Caco-2 (cell line): ENCODE data around the gene NOL9. TPM values are rescaled to one million over a fixed set of nuclear protein-coding genes. Genes with fewer than 3 reads are reported as not detected.
A peak's percentile ranks its signal among the peaks of the same experiment; 100 is the strongest.

Experiments
- BruUV-seq: library from RNA; stranded (reverse); fragments of 400-500 nt; replicated peaks from 2 replicates; lab custom pipeline; 2021; lab: Mats Ljungman, UMichigan
- CTCF ChIA-PET: fragments of 300-600 bp; sonication (Branson Sonifier 250); formaldehyde crosslinking; loops from one replicate; lab custom pipeline; 2022; ENCODE audit warnings: antibody characterized with exemption; lab: Charles Lee
- POLR2A ChIA-PET: fragments of 300-600 bp; sonication (Branson Sonifier 250); formaldehyde crosslinking; loops from one replicate; lab custom pipeline; 2022; ENCODE audit warnings: antibody characterized with exemption; lab: Charles Lee
- DNase-seq, 2 experiments: peaks; one replicate each; pipeline versions ENCODE4 v3.0.0 to v3.0.0-alpha.2; 2020 to 2022
- H3K27me3 ChIP-seq: replicated peaks from 2 replicates; pipeline ENCODE4 v1.6.0; 2011; ENCODE audit warnings: low read length; ENCODE audit not compliant: control insufficient read depth, insufficient read depth
- H3K36me3 ChIP-seq: 2 replicates; pipeline ENCODE4 v1.5.1; 2011; ENCODE audit warnings: low read length; ENCODE audit not compliant: control insufficient read depth, insufficient read depth
- H3K4me1 ChIP-seq: fragments of 250-450 bp; sonication (Bioruptor Pico); 2 replicates; pipeline ENCODE4 v1.5.1; 2020; ENCODE audit warnings: mild to moderate bottlenecking
- H3K4me3 ChIP-seq: 2 replicates; pipeline ENCODE4 v1.5.1; 2011; ENCODE audit warnings: low read depth, mild to moderate bottlenecking, control low read depth, low read length
- H3K9me3 ChIP-seq: fragments of 250-450 bp; sonication (Bioruptor Pico); 2 replicates; pipeline ENCODE4 v1.5.1; 2020; ENCODE audit warnings: mild to moderate bottlenecking, moderate library complexity
- H3K27ac Mint-ChIP-seq: one replicate; pipeline ENCODE4 v1.8.0; 2022; ENCODE audit warnings: mixed read lengths; ENCODE audit not compliant: unreplicated experiment
- H3K27me3 Mint-ChIP-seq: one replicate; pipeline ENCODE4 v1.8.0; 2022; ENCODE audit warnings: mixed read lengths; ENCODE audit not compliant: insufficient read depth, unreplicated experiment
- H3K36me3 Mint-ChIP-seq: one replicate; pipeline ENCODE4 v1.8.0; 2022; ENCODE audit warnings: mild to moderate bottlenecking, mixed read lengths; ENCODE audit not compliant: insufficient read depth, unreplicated experiment
- H3K4me1 Mint-ChIP-seq: one replicate; pipeline ENCODE4 v1.8.0; 2022; ENCODE audit warnings: low read depth, mixed read lengths; ENCODE audit not compliant: unreplicated experiment
- H3K4me3 Mint-ChIP-seq: one replicate; pipeline ENCODE4 v1.8.0; 2022; ENCODE audit warnings: mild to moderate bottlenecking, moderate library complexity, mixed read lengths; ENCODE audit not compliant: unreplicated experiment
- H3K9me3 Mint-ChIP-seq: one replicate; pipeline ENCODE4 v1.8.0; 2022; ENCODE audit warnings: mixed read lengths; ENCODE audit not compliant: unreplicated experiment
- CTCF ChIP-seq, 2 experiments: fragments of 200-600 bp in 1 of 2; IDR thresholded peaks; 1 replicate in 1 of 2; 2 replicates in 1 of 2; pipeline versions ENCODE4 v1.5.1 to v1.8.0; 2011 to 2022; ENCODE audit warnings: antibody characterized with exemption in 1 of 2, control low read depth in 1 of 2, inconsistent platforms in 1 of 2, low read depth in 1 of 2, low read length in 1 of 2, mild to moderate bottlenecking in 1 of 2, moderate library complexity in 1 of 2; ENCODE audit not compliant: insufficient read depth in 1 of 2, severe bottlenecking in 1 of 2, unreplicated experiment in 1 of 2
- intact Hi-C: fragments of 100-400 bp; cut with micrococcal nuclease; formaldehyde crosslinking; loops from one replicate; pipeline ENCODE4 v1.10.0; 2022; ENCODE audit not compliant: unreplicated experiment
- total RNA-seq: library from RNA; stranded (reverse); gene quantifications from 2 replicates; pipeline ENCODE4 v1.2.3, GENCODE V29; 2022

The NOL9 gene
- total RNA-seq, 1 experiment from 2014 or later = 33.6 TPM

GRCh38 chr1:6490181-6491080 lies 63.9 kb downstream of the NOL9 start:
- Histone ChIP-seq H3K36me3 (no peaks in the 10 kb centered on the region), H3K9me3 (no peaks in the 10 kb centered on the region), H3K4me3 (peak overlapping the region; percentile 53), H3K27me3 (no peaks in the 10 kb centered on the region), H3K4me1 (peaks cover 10% of the 10 kb centered on the region; the same call in 1 of the 2 replicates)
- no TSS peak for BruUV-seq
- POLR2A ChIA-PET = no interaction called here
- intact Hi-C loops = loop anchor here (1.0 to 10.0 kb wide), 3 partner anchors 45 to 243 kb away; partner anchors contain the start of gene KLHL21
- H3K9me3 Mint-ChIP-seq = no peaks in the 10 kb centered on the region
- CTCF ChIA-PET = interaction anchor here (0.5 to 3.2 kb wide), 5 partner anchors 15 to 245 kb away, joined by 3 to 16 read pairs (median 3); partner anchors contain the start of gene HES2
- peak overlapping the region; percentile 84 for H3K27ac Mint-ChIP-seq
- no peaks in the 10 kb centered on the region for H3K36me3 Mint-ChIP-seq
- H3K4me3 Mint-ChIP-seq = peak overlapping the region; percentile 88
- peaks cover 9% of the 10 kb centered on the region for H3K4me1 Mint-ChIP-seq
- peak in 1 of 2 experiments; percentile 21 for TF ChIP-seq CTCF (IDR thresholded peaks at IDR 0.05; ENCODE audit: insufficient read depth in 1 of 2, low read depth in 1 of 2, low read length in 1 of 2, severe bottlenecking in 1 of 2, unreplicated experiment in 1 of 2)
- DNase-seq = peak; percentile 83 to 85
- H3K27me3 Mint-ChIP-seq = no peaks in the 10 kb centered on the region

DNA sequence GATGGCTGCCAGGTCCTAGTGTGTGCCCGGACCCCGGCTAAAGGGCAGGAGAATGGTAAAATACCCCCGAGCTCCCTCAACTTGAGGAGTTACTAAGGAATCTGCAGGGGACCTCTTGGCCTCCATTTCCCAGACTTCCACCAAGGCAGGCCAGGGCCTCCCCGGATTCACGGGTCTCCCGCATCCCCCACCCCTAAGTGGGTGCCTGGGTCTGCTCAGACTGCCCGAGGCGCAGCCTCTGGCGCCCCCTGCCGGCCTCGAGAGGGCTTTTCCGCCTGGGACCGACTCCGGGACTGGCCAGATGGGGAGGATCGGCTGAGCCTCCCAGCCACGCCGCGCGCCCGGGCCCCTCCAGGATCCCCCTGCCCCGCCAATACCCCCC lies 64.5 kb downstream of the NOL9 start:
- peaks cover 10% of the 10 kb centered on the region; the same call in 1 of the 2 replicates for H3K4me1 ChIP-seq
- BruUV-seq = no TSS peak
- Mint-ChIP-seq H3K4me1 (peaks cover 9% of the 10 kb centered on the region), H3K4me3 (peak overlapping the region; percentile 88), H3K9me3 (no peaks in the 10 kb centered on the region), H3K36me3 (no peaks in the 10 kb centered on the region), H3K27me3 (no peaks in the 10 kb centered on the region), H3K27ac (no peak overlapping the region)
- H3K4me3 ChIP-seq = peak overlapping the region; percentile 53
- no peaks in the 10 kb centered on the region for H3K36me3 ChIP-seq
- no peaks in the 10 kb centered on the region for H3K9me3 ChIP-seq
- CTCF ChIA-PET = interaction anchor here (0.6 to 3.2 kb wide), 3 partner anchors 18 to 92 kb away, joined by 3 to 16 read pairs (median 3); no protein-coding TSS in a partner anchor
- no peaks in the 10 kb centered on the region for H3K27me3 ChIP-seq
- peak; percentile 87 to 93 for TF ChIP-seq CTCF (IDR thresholded peaks at IDR 0.05; ENCODE audit: insufficient read depth in 1 of 2, low read depth in 1 of 2, low read length in 1 of 2, severe bottlenecking in 1 of 2, unreplicated experiment in 1 of 2)
- peak; percentile 80 to 86 for DNase-seq
- POLR2A ChIA-PET = no interaction called here
- intact Hi-C loops = loop anchor here (1.0 to 10.0 kb wide), 4 partner anchors 44 to 242 kb away; partner anchors contain the start of gene KLHL21

DNA sequence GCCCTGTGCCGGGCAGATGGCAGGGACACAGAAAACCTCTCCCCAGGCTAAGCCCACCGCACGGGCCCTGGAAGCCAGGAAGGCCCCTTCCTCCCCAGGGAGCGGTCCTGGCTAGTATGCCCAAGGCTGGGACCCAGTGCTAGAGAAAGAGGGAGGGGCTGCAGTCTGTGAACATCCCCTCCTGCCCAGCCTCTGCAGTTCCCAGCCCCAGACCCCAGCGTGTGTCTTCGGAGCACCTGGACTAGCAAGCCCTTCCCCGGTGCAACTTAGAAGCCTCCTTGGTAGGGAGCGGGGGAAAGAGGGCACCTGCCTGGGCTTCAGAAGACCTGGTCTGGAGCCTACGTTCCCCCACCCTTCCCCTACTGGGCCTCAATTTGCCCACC lies 64.9 kb downstream of the NOL9 start:
- H3K36me3 ChIP-seq = no peaks in the 10 kb centered on the region
- ChIA-PET CTCF (interaction anchor here (0.6 to 3.2 kb wide), 4 partner anchors 12 to 92 kb away, joined by 3 to 16 read pairs (median 4); no protein-coding TSS in a partner anchor), POLR2A (no interaction called here)
- Mint-ChIP-seq H3K4me1 (peaks cover 9% of the 10 kb centered on the region), H3K4me3 (no peak overlapping the region), H3K9me3 (no peaks in the 10 kb centered on the region), H3K36me3 (no peaks in the 10 kb centered on the region), H3K27ac (no peak overlapping the region), H3K27me3 (no peaks in the 10 kb centered on the region)
- H3K4me3 ChIP-seq = no peak overlapping the region
- intact Hi-C loops = loop anchor here (1.0 kb wide), 1 partner anchor 66 kb away; no protein-coding TSS in a partner anchor
- no TSS peak for BruUV-seq
- H3K4me1 ChIP-seq = peaks cover 10% of the 10 kb centered on the region; the same call in 1 of the 2 replicates
- DNase-seq = no peak
- no peak for TF ChIP-seq CTCF (IDR thresholded peaks at IDR 0.05; ENCODE audit: insufficient read depth in 1 of 2, low read depth in 1 of 2, low read length in 1 of 2, severe bottlenecking in 1 of 2, unreplicated experiment in 1 of 2)
- no peaks in the 10 kb centered on the region for H3K9me3 ChIP-seq
- H3K27me3 ChIP-seq = no peaks in the 10 kb centered on the region
